Measurements from ENCODE around the gene AFAP1.

Gene AFAP1

GRCh38 chr4:7747566-7747965, 192.1 kb downstream of the AFAP1 start:
- DNase-seq: no peak

GRCh38 chr4:7747062-7747385, 192.6 kb downstream of the AFAP1 start:
- no peak for DNase-seq

GRCh38 chr4:7746351-7747061, 193.2 kb downstream of the AFAP1 start:
- DNase-seq: no peak

- no peak for DNase-seq
Observed at GRCh38 chr4:7745301-7745885, 194.3 kb downstream of the AFAP1 start.

GRCh38 chr4:7744142-7744804, 195.4 kb downstream of the AFAP1 start:
- DNase-seq: no peak

GRCh38 chr4:7742807-7743280, 196.8 kb downstream of the AFAP1 start:
- DNase-seq: no peak

GRCh38 chr4:7741946-7742806, 197.5 kb downstream of the AFAP1 start:
- DNase-seq: no peak

GRCh38 chr4:7740866-7741525, 198.7 kb downstream of the AFAP1 start:
- DNase-seq: no peak

- no peak for DNase-seq
Observed at GRCh38 chr4:7739918-7740865, 199.5 kb downstream of the AFAP1 start.

- no peak for DNase-seq
Observed at GRCh38 chr4:7739077-7739917, 200.4 kb downstream of the AFAP1 start.

GRCh38 chr4:7738458-7739076, 201.1 kb downstream of the AFAP1 start:
- DNase-seq: no peak

GRCh38 chr4:7737752-7738457, 201.8 kb downstream of the AFAP1 start:
- DNase-seq: no peak

- no peak for DNase-seq
Observed at GRCh38 chr4:7737268-7737645, 202.4 kb downstream of the AFAP1 start.

GRCh38 chr4:7736436-7737267, 203.0 kb downstream of the AFAP1 start:
- DNase-seq: no peak

GRCh38 chr4:7735961-7736360, 203.7 kb downstream of the AFAP1 start:
- DNase-seq: no peak

GRCh38 chr4:7735395-7735794, 204.3 kb downstream of the AFAP1 start:
- no peak for DNase-seq

GRCh38 chr4:7734651-7735260, 204.9 kb downstream of the AFAP1 start:
- DNase-seq: no peak

All from CD4-positive, alpha-beta T cell treated with Interleukin-1 beta for 1 hour (primary cell).